Activated CD8-positive, alpha-beta T cell treated with anti-CD3 and anti-CD28 coated beads, Interleukin-2, amount 10 ng/mL, durations not matched to agents 7 days and 5 days (primary cell): ENCODE measurements around the gene LUC7L. TPM values are rescaled to one million over a fixed set of nuclear protein-coding genes. Genes with fewer than 3 reads are reported as not detected.

ENCODE experiments used
- ATAC-seq: fragments of 150-1000 bp; cut with Tn5 transposase; one replicate; pipeline ENCODE4 v1.10.0; 2021; ENCODE audit warnings: moderate library complexity
- CTCF ChIA-PET: fragments of 350-600 bp; sonication (Branson Sonifier 250); formaldehyde crosslinking; loops from one replicate; lab custom pipeline; 2021; ENCODE audit warnings: antibody characterized with exemption; lab: Charles Lee
- POLR2A ChIA-PET: fragments of 350-600 bp; sonication (Branson Sonifier 250); formaldehyde crosslinking; loops from one replicate; lab custom pipeline; 2021; ENCODE audit warnings: antibody characterized with exemption; lab: Charles Lee
- DNase-seq: peaks from one replicate; pipeline ENCODE4 v3.0.0-alpha.2; 2020
- H3K27ac Mint-ChIP-seq: one replicate; pipeline ENCODE4 v1.8.0; 2021; ENCODE audit warnings: mild to moderate bottlenecking, mixed read lengths
- H3K27me3 Mint-ChIP-seq: one replicate; pipeline ENCODE4 v1.8.0; 2021; ENCODE audit warnings: low read depth, mixed read lengths
- H3K36me3 Mint-ChIP-seq: one replicate; pipeline ENCODE4 v1.8.0; 2021; ENCODE audit warnings: low read depth, mixed read lengths
- H3K4me1 Mint-ChIP-seq: one replicate; pipeline ENCODE4 v1.8.0; 2021; ENCODE audit warnings: low read depth, mixed read lengths
- H3K4me3 Mint-ChIP-seq: one replicate; pipeline ENCODE4 v1.8.0; 2021; ENCODE audit warnings: mild to moderate bottlenecking, mixed read lengths
- H3K9me3 Mint-ChIP-seq: one replicate; pipeline ENCODE4 v1.8.0; 2022; ENCODE audit warnings: mixed read lengths; ENCODE audit not compliant: insufficient read depth
- total RNA-seq, 2 experiments: library from RNA; stranded (reverse); gene quantifications; one replicate each; pipeline ENCODE4 v1.2.3, GENCODE V29; 2021

The LUC7L gene
- total RNA-seq, 2 experiments from 2014 or later: 56.1 to 58.4 TPM

GRCh38 chr16:140175-140857 is 88.9 kb downstream of the LUC7L start:
- H3K9me3 Mint-ChIP-seq: no peaks in the 10 kb centered on the region
- H3K27ac Mint-ChIP-seq: no peak overlapping the region
- H3K36me3 Mint-ChIP-seq: peaks cover 5% of the 10 kb centered on the region
- DNase-seq: no peak
- CTCF ChIA-PET: interaction anchor here (1.0 to 1.8 kb wide), 3 partner anchors 22 to 42 kb away, joined by 3 to 5 read pairs (median 3); no protein-coding TSS in a partner anchor
- H3K27me3 Mint-ChIP-seq: peaks cover 3% of the 10 kb centered on the region
- peak overlapping the region; percentile 6 for H3K4me3 Mint-ChIP-seq
- POLR2A ChIA-PET: interaction anchor here (0.6 kb wide), 1 partner anchor 78 kb away, joined by 3 read pairs; no protein-coding TSS in a partner anchor
- ATAC-seq: no peak
- H3K4me1 Mint-ChIP-seq: peaks cover 20% of the 10 kb centered on the region

Other genes starting within 250 kb of the LUC7L start
- 10 to 100 TPM; 47.7 to 48.2 TPM for gene POLR3K, start 175.8 kb downstream of the LUC7L start, total RNA-seq
- gene SNRNP25, start 175.6 kb downstream of the LUC7L start, total RNA-seq: 10 to 100 TPM; 62.3 to 63.2 TPM
- gene RHBDF1, start 156.8 kb downstream of the LUC7L start, total RNA-seq: under 1 TPM in 1 of 2 experiments, not detected in 1; 0.40 TPM
- gene MPG, start 151.2 kb downstream of the LUC7L start, total RNA-seq: 10 to 100 TPM; 48.6 to 49.3 TPM
- 10 to 100 TPM; 30.8 to 36.8 TPM for gene NPRL3, start 90.8 kb downstream of the LUC7L start, total RNA-seq
- gene HBZ, start 76.8 kb downstream of the LUC7L start, total RNA-seq: not detected
- not detected for gene HBM, start 63.5 kb downstream of the LUC7L start, total RNA-seq
- gene HBA2, start 56.6 kb downstream of the LUC7L start, total RNA-seq: not detected
- gene HBA1, start 52.8 kb downstream of the LUC7L start, total RNA-seq: not detected
- not detected for gene HBQ1, start 49.0 kb downstream of the LUC7L start, total RNA-seq
- gene FAM234A, start 5.4 kb upstream of the LUC7L start, total RNA-seq: 10 to 100 TPM; 10.9 to 11.8 TPM
- gene RGS11, start 46.5 kb upstream of the LUC7L start, total RNA-seq: not detected
- gene ARHGDIG, start 51.1 kb upstream of the LUC7L start, total RNA-seq: not detected
- not detected for gene PDIA2, start 53.7 kb upstream of the LUC7L start, total RNA-seq
- gene AXIN1, start 123.3 kb upstream of the LUC7L start, total RNA-seq: 10 to 100 TPM; 25.1 to 26.1 TPM
- 10 to 100 TPM; 95.3 to 95.8 TPM for gene MRPL28, start 141.1 kb upstream of the LUC7L start, total RNA-seq
- gene PGAP6, start 152.5 kb upstream of the LUC7L start, total RNA-seq: 10 to 100 TPM; 80.6 to 85.8 TPM
- gene NME4, start 167.8 kb upstream of the LUC7L start, total RNA-seq: 1 to 10 TPM; 5.2 to 6.8 TPM
- gene DECR2, start 172.4 kb upstream of the LUC7L start, total RNA-seq: 1 to 10 TPM; 4.7 to 6.3 TPM
- 10 to 100 TPM; 20.7 to 23.4 TPM for gene RAB11FIP3, start 196.2 kb upstream of the LUC7L start, total RNA-seq